Esophagus muscularis mucosa (tissue), 3 donors: ENCODE measurements around the gene UHRF1.

Experiments used
- CTCF ChIP-seq, 3 experiments: fragments of 200-600 bp in 2 of 3; fragments of 450-650 bp in 1 of 3; sonication (generic) in 2 of 3; IDR thresholded peaks; one replicate each; pipeline ENCODE4 v1.5.1; 2017 to 2019; ENCODE audit warnings: antibody characterized with exemption in 3 of 3, mild to moderate bottlenecking in 2 of 3, moderate library complexity in 1 of 3
- POLR2A ChIP-seq: fragments of 450-650 bp; IDR thresholded peaks from one replicate; pipeline ENCODE4 v1.6.1; 2017; ENCODE audit warnings: antibody characterized with exemption, moderate library complexity, mild to moderate bottlenecking, low read depth
- POLR2AphosphoS5 ChIP-seq, 2 donors: sonication (generic); formaldehyde crosslinking; IDR thresholded peaks; one replicate each; pipeline ENCODE4 v1.6.1; 2017; ENCODE audit warnings: antibody characterized with exemption in 2 of 2

- TF ChIP-seq CTCF (IDR thresholded peaks at IDR 0.05), result no peak
- no peak for TF ChIP-seq POLR2AphosphoS5 (IDR thresholded peaks at IDR 0.05)
- TF ChIP-seq POLR2A, result no peak
Measured at GRCh38 chr19:4951656-4952055, 42.4 kb downstream of the UHRF1 start.
